ENCODE data around the gene PRC1. TPM values are rescaled to one million over a fixed set of nuclear protein-coding genes. Genes with fewer than 3 reads are reported as not detected.
A peak's percentile ranks its signal among the peaks of the same experiment; 100 is the strongest.

The PRC1 gene
- total and polyA plus RNA-seq, 2 of the 13 experiments (the other 11 are each of a cell fraction or from before 2014, with no cell fraction given), result 137 to 162 TPM

GRCh38 chr15:91022075-91022831, 27.9 kb upstream of the PRC1 start, which contains the start of gene VPS33B (continued):
- TF ChIP-seq SMAD1 (CRISPR knock-in tag; IDR thresholded peaks at IDR 0.05; ENCODE audit: borderline replicate concordance, low read depth) (no peak), ZNF660 (CRISPR knock-in tag; IDR thresholded peaks at IDR 0.05; ENCODE audit: borderline replicate concordance, low read depth) (no peak), CCDC6 (CRISPR knock-in tag; IDR thresholded peaks at IDR 0.05) (peak; percentile 27; the same call in 1 of the 2 replicates), EEA1 (CRISPR knock-in tag; IDR thresholded peaks at IDR 0.05; ENCODE audit: borderline replicate concordance) (0 out of 2 replicates have a peak, but pooled peaks have one; percentile 66), ZNF883 (CRISPR knock-in tag; IDR thresholded peaks at IDR 0.05; ENCODE audit: not compliant biosample characterization) (peak; percentile 38), SRY (CRISPR knock-in tag; IDR thresholded peaks at IDR 0.05) (peak; percentile 75; the same call in 1 of the 2 replicates), ZFX (CRISPR knock-in tag; IDR thresholded peaks at IDR 0.05; ENCODE audit: low read depth) (peak; percentile 82), ZSCAN31 (CRISPR knock-in tag; IDR thresholded peaks at IDR 0.05; ENCODE audit: low read depth) (0 out of 2 replicates have a peak, but pooled peaks have one; percentile 39), STAT6 (CRISPR knock-in tag; IDR thresholded peaks at IDR 0.05; ENCODE audit: borderline replicate concordance) (no peak; the same call in 1 of the 2 replicates), ZNF816 (CRISPR knock-in tag; IDR thresholded peaks at IDR 0.05; ENCODE audit: borderline replicate concordance) (no peak), ETV6 (CRISPR knock-in tag; conservative IDR thresholded peaks at IDR 0.05) (peak; percentile 33; the same call in 1 of the 2 replicates), MAFF (IDR thresholded peaks at IDR 0.05; ENCODE audit: low read depth, low read length) (no peak), ZNF33A (CRISPR knock-in tag; IDR thresholded peaks at IDR 0.05; ENCODE audit: borderline replicate concordance) (no peak), ZNF891 (CRISPR knock-in tag; IDR thresholded peaks at IDR 0.05) (peak; percentile 66; the same call in 1 of the 2 replicates), KAT7 (CRISPR knock-in tag; IDR thresholded peaks at IDR 0.05; ENCODE audit: borderline replicate concordance) (peak; percentile 82; the same call in 1 of the 2 replicates), POLR2AphosphoS2 (IDR thresholded peaks at IDR 0.05; ENCODE audit: low read depth, low read length) (no peak), ZNF747 (CRISPR knock-in tag; IDR thresholded peaks at IDR 0.05; ENCODE audit: borderline replicate concordance) (peak; percentile 54; the same call in 1 of the 2 replicates), HNRNPLL (IDR thresholded peaks at IDR 0.05; ENCODE audit: low read depth, low read length, poor library complexity, severe bottlenecking) (peak; percentile 40), ZNF230 (CRISPR knock-in tag; IDR thresholded peaks at IDR 0.05) (no peak; the same call in 1 of the 2 replicates), KDM2A (CRISPR knock-in tag; IDR thresholded peaks at IDR 0.05; ENCODE audit: borderline replicate concordance, low read depth) (peak; percentile 94), ZNF280D (CRISPR knock-in tag; IDR thresholded peaks at IDR 0.05) (peak; percentile 65; the same call in 1 of the 2 replicates), ZKSCAN1 (IDR thresholded peaks at IDR 0.05; ENCODE audit: low read length) (no peak), ZNF441 (CRISPR knock-in tag; IDR thresholded peaks at IDR 0.05; ENCODE audit: borderline replicate concordance) (0 out of 2 replicates have a peak, but pooled peaks have one; percentile 59), ELF3 (CRISPR knock-in tag; IDR thresholded peaks at IDR 0.05) (peak; percentile 92)

All from HepG2 (cell line).